ENCODE data around the gene MINDY1.

The MINDY1 gene

GRCh38 chr1:151012684-151013471 lies 6.2 kb upstream of the MINDY1 start:
- peak; percentile 30 for DNase-seq (ENCODE audit: low read depth)
- H3K4me3 ChIP-seq (ENCODE audit: control insufficient read depth, low read depth, low read length), result no peak overlapping the region
- TF ChIP-seq, protein P1, sequence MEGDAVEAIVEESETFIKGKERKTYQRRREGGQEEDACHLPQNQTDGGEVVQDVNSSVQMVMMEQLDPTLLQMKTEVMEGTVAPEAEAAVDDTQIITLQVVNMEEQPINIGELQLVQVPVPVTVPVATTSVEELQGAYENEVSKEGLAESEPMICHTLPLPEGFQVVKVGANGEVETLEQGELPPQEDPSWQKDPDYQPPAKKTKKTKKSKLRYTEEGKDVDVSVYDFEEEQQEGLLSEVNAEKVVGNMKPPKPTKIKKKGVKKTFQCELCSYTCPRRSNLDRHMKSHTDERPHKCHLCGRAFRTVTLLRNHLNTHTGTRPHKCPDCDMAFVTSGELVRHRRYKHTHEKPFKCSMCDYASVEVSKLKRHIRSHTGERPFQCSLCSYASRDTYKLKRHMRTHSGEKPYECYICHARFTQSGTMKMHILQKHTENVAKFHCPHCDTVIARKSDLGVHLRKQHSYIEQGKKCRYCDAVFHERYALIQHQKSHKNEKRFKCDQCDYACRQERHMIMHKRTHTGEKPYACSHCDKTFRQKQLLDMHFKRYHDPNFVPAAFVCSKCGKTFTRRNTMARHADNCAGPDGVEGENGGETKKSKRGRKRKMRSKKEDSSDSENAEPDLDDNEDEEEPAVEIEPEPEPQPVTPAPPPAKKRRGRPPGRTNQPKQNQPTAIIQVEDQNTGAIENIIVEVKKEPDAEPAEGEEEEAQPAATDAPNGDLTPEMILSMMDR (conservative IDR thresholded peaks at IDR 0.05; ENCODE audit: control insufficient read depth, insufficient read depth, low read depth, low read length), result no peak

GRCh38 chr1:151011154-151011850 lies 4.6 kb upstream of the MINDY1 start:
- peak; percentile 19 for DNase-seq (ENCODE audit: low read depth)
- no peak overlapping the region for H3K4me3 ChIP-seq (ENCODE audit: control insufficient read depth, low read depth, low read length)
- TF ChIP-seq, protein P1 (conservative IDR thresholded peaks at IDR 0.05; ENCODE audit: control insufficient read depth, insufficient read depth, low read depth, low read length), result no peak

DNA sequence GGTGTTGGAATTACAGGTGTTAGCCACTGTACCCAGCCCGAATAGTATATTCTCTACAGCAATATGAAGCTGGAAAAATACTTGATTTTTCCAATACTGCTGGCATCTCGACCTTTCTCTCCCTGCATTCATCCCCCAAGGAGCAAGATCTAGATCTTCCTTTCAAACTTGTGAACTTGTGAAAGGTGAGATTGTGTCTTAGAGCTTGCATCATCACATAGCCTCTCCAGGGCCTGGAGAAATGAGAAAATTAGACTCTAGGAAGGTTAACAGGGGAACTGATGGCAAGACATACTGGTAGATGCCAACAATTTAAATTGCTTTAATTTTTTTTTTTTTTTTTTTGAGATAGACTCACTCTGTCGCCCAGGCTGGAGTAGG lies 3.6 kb upstream of the MINDY1 start:
- TF ChIP-seq, protein P1 (conservative IDR thresholded peaks at IDR 0.05; ENCODE audit: control insufficient read depth, insufficient read depth, low read depth, low read length), result no peak
- H3K4me3 ChIP-seq (ENCODE audit: control insufficient read depth, low read depth, low read length), result no peak overlapping the region
- DNase-seq (ENCODE audit: low read depth), result no peak

- H3K4me3 ChIP-seq (ENCODE audit: control insufficient read depth, low read depth, low read length), result no peak overlapping the region
- DNase-seq (ENCODE audit: low read depth), result no peak
- TF ChIP-seq, protein P1 (conservative IDR thresholded peaks at IDR 0.05; ENCODE audit: control insufficient read depth, insufficient read depth, low read depth, low read length), result no peak
These were observed 3.1 kb upstream of the MINDY1 start for GRCh38 chr1:151009674-151010345.

- DNase-seq (ENCODE audit: low read depth), result peak; percentile 76
- TF ChIP-seq, protein P1 (conservative IDR thresholded peaks at IDR 0.05; ENCODE audit: control insufficient read depth, insufficient read depth, low read depth, low read length), result no peak
- H3K4me3 ChIP-seq (ENCODE audit: control insufficient read depth, low read depth, low read length), result peak overlapping the region; percentile 82
These were observed 2.5 kb upstream of the MINDY1 start for GRCh38 chr1:151009206-151009587.

DNA sequence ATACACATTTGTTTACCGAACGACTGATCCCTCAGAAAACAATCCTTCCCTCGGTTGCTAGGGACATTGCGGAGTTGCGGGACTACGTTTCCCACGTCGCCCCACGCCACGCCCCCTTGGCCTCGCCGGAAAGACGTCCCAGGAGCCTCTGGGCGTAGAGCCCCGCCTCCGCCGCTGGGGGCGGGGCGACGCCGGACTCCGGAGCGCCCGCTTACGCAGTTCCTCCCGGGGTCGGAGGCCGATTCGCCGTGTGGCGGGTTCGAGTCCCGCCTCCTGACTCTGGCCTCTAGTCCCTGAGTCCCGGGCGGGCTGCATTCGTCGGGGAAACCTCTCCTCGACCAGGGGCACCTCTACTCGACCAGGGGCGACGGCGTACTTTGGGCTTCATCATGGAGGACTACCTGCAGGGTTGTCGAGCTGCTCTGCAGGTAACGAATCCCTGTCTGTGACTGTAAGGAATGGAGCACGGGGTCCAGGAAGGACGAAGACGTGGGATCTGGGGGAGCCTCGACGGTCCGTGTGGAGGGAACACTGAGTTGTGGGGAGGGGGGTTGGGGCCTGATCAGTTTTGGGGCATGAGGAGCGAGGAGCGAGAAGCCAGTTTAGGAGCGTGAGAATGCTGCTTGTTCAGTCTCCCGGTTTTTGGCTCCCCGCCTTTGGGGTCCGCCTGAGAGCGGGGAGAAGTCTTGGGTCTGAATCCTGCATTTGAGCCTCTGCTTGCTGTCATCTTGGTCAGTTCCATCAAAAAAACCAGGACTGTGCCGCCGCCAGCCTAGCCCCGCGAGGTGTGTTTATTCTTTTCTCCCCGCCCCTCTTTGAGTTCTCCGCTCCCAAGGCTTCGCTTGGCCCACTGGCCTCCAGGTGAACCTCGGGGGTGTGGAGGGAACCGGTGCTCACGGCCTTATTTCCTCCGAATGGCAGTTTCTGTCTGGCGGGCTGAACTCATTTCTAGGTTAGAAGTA lies 1.8 kb upstream of the MINDY1 start, which contains the start of gene PRUNE1:
PRUNE1 (plus strand) TSS at position 206 of the 962 bp plus-strand sequence; CDS start at position 390, 184 bp downstream.
- peak; percentile 96 for DNase-seq (ENCODE audit: low read depth)
- TF ChIP-seq, protein P1 (conservative IDR thresholded peaks at IDR 0.05; ENCODE audit: control insufficient read depth, insufficient read depth, low read depth, low read length), result no peak
- H3K4me3 ChIP-seq (ENCODE audit: control insufficient read depth, low read depth, low read length), result peak within 1 kb of the TSS; percentile 82
